Tibial nerve (tissue), 4 donors: ENCODE data around the gene MYO1D. TPM values are rescaled to one million over a fixed set of nuclear protein-coding genes. Genes with fewer than 3 reads are reported as not detected.

ENCODE experiments used
- DNase-seq, 2 donors: peaks; one replicate each; pipeline ENCODE4 v3.0.0-alpha.2; 2019; ENCODE audit warnings: low spot score in 2 of 2
- H3K27ac ChIP-seq, 4 donors: fragments of 200-600 bp; sonication (generic) in 3 of 4; one replicate each; pipeline ENCODE4 v1.5.1; 2017 to 2019; ENCODE audit warnings: mild to moderate bottlenecking in 1 of 4
- H3K27me3 ChIP-seq, 2 donors: fragments of 200-600 bp; sonication (generic) in 1 of 2; one replicate each; pipeline versions ENCODE4 v1.5.1 to v1.6.0; 2017 to 2019
- H3K36me3 ChIP-seq, 3 donors: fragments of 200-600 bp; sonication (generic); one replicate each; pipeline ENCODE4 v1.5.1; 2018 to 2019
- H3K4me1 ChIP-seq, 4 donors: fragments of 200-600 bp; sonication (generic) in 3 of 4; one replicate each; pipeline ENCODE4 v1.5.1; 2017 to 2019
- H3K4me3 ChIP-seq, 4 donors: fragments of 200-600 bp; sonication (generic) in 3 of 4; one replicate each; pipeline ENCODE4 v1.5.1; 2017 to 2019; ENCODE audit warnings: mild to moderate bottlenecking in 1 of 4, moderate library complexity in 1 of 4
- H3K9me3 ChIP-seq, 4 donors: fragments of 200-600 bp; sonication (generic) in 3 of 4; one replicate each; pipeline ENCODE4 v1.5.1; 2017 to 2019
- EP300 ChIP-seq, 2 donors: sonication (generic); formaldehyde crosslinking; IDR thresholded peaks; one replicate each; pipeline ENCODE4 v1.6.1; 2017; ENCODE audit warnings: antibody characterized with exemption in 2 of 2, mild to moderate bottlenecking in 1 of 2
- POLR2A ChIP-seq, 2 donors: fragments of 450-650 bp; IDR thresholded peaks; one replicate each; pipeline ENCODE4 v1.6.1; 2017; ENCODE audit warnings: antibody characterized with exemption in 2 of 2, mild to moderate bottlenecking in 2 of 2, moderate library complexity in 2 of 2
- WGBS, 2 donors: methylation state at CpG; one replicate each; pipeline ENCODE4 v1.1.5; 2018; 5-methylcytosine and 5-hydroxymethylcytosine counted together
- total RNA-seq, 4 donors: library from RNA; depleted of rRNA; stranded (reverse); fragments of >200 nt; gene quantifications; one replicate each; pipeline ENCODE4 v1.1.0, GENCODE V29; 2016
- TF ChIP-seq, protein P1 (sequence below), 5 experiments: fragments of 200-600 bp in 3 of 5; fragments of 450-650 bp in 2 of 5; sonication (generic) in 3 of 5; IDR thresholded peaks; one replicate each; pipeline ENCODE4 v1.5.1; 2016 to 2019; ENCODE audit warnings: antibody characterized with exemption in 5 of 5, mild to moderate bottlenecking in 3 of 5, moderate library complexity in 2 of 5

Gene MYO1D
- total RNA-seq, 4 donors from 2014 or later, result 28.5 to 49.6 (median 42.4) TPM

- TF ChIP-seq EP300 (IDR thresholded peaks at IDR 0.05), result no peak
- no peak for TF ChIP-seq POLR2A (IDR thresholded peaks at IDR 0.05)
- TF ChIP-seq, protein P1, sequence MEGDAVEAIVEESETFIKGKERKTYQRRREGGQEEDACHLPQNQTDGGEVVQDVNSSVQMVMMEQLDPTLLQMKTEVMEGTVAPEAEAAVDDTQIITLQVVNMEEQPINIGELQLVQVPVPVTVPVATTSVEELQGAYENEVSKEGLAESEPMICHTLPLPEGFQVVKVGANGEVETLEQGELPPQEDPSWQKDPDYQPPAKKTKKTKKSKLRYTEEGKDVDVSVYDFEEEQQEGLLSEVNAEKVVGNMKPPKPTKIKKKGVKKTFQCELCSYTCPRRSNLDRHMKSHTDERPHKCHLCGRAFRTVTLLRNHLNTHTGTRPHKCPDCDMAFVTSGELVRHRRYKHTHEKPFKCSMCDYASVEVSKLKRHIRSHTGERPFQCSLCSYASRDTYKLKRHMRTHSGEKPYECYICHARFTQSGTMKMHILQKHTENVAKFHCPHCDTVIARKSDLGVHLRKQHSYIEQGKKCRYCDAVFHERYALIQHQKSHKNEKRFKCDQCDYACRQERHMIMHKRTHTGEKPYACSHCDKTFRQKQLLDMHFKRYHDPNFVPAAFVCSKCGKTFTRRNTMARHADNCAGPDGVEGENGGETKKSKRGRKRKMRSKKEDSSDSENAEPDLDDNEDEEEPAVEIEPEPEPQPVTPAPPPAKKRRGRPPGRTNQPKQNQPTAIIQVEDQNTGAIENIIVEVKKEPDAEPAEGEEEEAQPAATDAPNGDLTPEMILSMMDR (IDR thresholded peaks at IDR 0.05), result no peak
- Histone ChIP-seq H3K27me3 (no peaks in the 10 kb centered on the region), H3K4me3 (no peak overlapping the region), H3K36me3 (no peaks in the 10 kb centered on the region), H3K9me3 (no peaks in the 10 kb centered on the region), H3K4me1 (peaks cover 0 to 18% (median 0%) of the 10 kb centered on the region in 4 donors), H3K27ac (no peak overlapping the region)
- WGBS, 2 donors, result 90 to 93% methylated on average over 7 of the region's 7 CpGs
- no peak for DNase-seq
Measured at GRCh38 chr17:32913593-32913992, 36.7 kb upstream of the MYO1D start.

DNA sequence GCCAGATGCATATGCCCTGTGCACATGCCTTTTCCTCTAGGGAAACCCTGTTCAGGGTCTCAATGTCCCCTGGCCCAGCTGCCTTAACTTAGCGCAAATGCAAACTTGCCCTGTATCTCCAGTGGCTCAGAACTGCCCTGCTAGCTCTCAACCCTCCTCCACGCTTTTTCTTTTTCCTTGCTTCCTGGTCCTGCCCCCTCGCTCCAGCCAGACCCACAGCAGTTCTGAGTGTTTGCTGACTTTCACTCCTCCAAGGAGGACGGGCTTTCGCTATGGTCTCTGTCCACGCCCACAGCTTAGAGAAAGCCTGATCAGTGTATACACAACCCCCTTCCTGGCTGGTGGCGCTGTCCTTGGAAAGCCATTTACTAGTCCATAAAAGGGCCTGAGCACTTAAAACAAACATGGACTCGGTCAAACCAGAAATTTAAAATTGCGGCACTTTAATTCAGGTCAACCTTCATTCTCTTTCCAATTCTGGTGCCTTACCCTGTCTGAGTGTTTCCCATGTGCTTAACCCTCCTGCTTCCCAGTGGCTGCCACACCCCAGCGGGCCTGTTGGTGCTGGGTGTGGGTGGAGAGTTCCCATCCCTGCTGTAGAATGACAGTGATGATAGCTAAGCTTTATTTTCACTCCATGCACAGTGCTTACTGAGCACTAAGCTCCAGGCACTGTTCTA lies 35.4 kb upstream of the MYO1D start:
- H3K9me3 ChIP-seq, result no peaks in the 10 kb centered on the region
- H3K27ac ChIP-seq, result peak overlapping the region in 3 of 4 donors; percentile 43 to 50 (median 49)
- no peak for TF ChIP-seq POLR2A (IDR thresholded peaks at IDR 0.05)
- TF ChIP-seq, protein P1 (IDR thresholded peaks at IDR 0.05), result no peak
- no peak for TF ChIP-seq EP300 (IDR thresholded peaks at IDR 0.05)
- no peaks in the 10 kb centered on the region for H3K36me3 ChIP-seq
- peaks cover 0 to 18% (median 0%) of the 10 kb centered on the region in 4 donors for H3K4me1 ChIP-seq
- peak in 1 of 2 donors; percentile 44 for DNase-seq
- WGBS, 2 donors, result 25% methylated on average over 10 of the region's 10 CpGs
- H3K4me3 ChIP-seq, result peak overlapping the region in 1 of 4 donors; percentile 13
- no peaks in the 10 kb centered on the region for H3K27me3 ChIP-seq

DNA sequence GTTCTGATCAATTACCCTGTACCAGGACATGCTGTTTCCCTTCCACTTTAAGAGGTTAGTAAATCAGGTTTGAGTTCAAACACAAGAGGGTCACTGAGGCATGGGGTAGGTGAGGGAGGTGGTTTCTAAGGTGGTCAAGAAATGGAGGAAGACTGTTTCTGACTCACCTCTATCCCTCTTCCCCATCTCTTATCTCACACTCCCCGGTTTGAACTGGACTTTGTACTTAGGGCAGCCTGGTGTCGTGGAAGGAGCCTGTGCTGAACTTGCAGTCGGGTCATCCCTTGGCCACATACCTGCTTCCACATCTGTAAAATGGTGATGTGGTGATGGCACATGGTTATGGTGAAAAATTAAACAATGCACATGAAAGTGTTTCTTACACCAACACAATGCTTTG lies 33.8 kb upstream of the MYO1D start:
- no peak for DNase-seq
- Histone ChIP-seq H3K27ac (peak overlapping the region in 1 of 4 donors; percentile 57), H3K9me3 (no peaks in the 10 kb centered on the region), H3K36me3 (no peaks in the 10 kb centered on the region), H3K4me1 (peaks cover 0 to 18% (median 0%) of the 10 kb centered on the region in 4 donors), H3K4me3 (no peak overlapping the region), H3K27me3 (no peaks in the 10 kb centered on the region)
- WGBS, 2 donors, result 95 to 99% methylated on average over 3 of the region's 3 CpGs
- no peak for TF ChIP-seq EP300 (IDR thresholded peaks at IDR 0.05)
- TF ChIP-seq, protein P1 (IDR thresholded peaks at IDR 0.05), result no peak
- TF ChIP-seq POLR2A (IDR thresholded peaks at IDR 0.05), result no peak

- no peak overlapping the region for H3K4me3 ChIP-seq
- peaks cover 0 to 18% (median 0%) of the 10 kb centered on the region in 4 donors for H3K4me1 ChIP-seq
- peak overlapping the region in 1 of 4 donors; percentile 57 for H3K27ac ChIP-seq
- DNase-seq, result peak; percentile 61 to 92
- H3K27me3 ChIP-seq, result no peaks in the 10 kb centered on the region
- 29 to 34% methylated on average over 4 of the region's 4 CpGs for WGBS, 2 donors
- no peak for TF ChIP-seq EP300 (IDR thresholded peaks at IDR 0.05)
- TF ChIP-seq, protein P1 (IDR thresholded peaks at IDR 0.05), result peak; percentile 64 to 71 (median 67)
- H3K36me3 ChIP-seq, result no peaks in the 10 kb centered on the region
- H3K9me3 ChIP-seq, result no peaks in the 10 kb centered on the region
Measured at GRCh38 chr17:32909787-32910369, 33.0 kb upstream of the MYO1D start.

GRCh38 chr17:32907583-32907982 lies 30.7 kb upstream of the MYO1D start:
- H3K4me3 ChIP-seq, result no peak overlapping the region
- no peaks in the 10 kb centered on the region for H3K9me3 ChIP-seq
- TF ChIP-seq EP300 (IDR thresholded peaks at IDR 0.05) (no peak), POLR2A (IDR thresholded peaks at IDR 0.05) (no peak)
- TF ChIP-seq, protein P1 (IDR thresholded peaks at IDR 0.05), result no peak
- 78 to 81% methylated on average over 6 of the region's 6 CpGs for WGBS, 2 donors
- no peak overlapping the region for H3K27ac ChIP-seq
- H3K4me1 ChIP-seq, result peaks cover 0 to 17% (median 0%) of the 10 kb centered on the region in 4 donors
- peaks cover 0 to 5% of the 10 kb centered on the region in 2 donors for H3K27me3 ChIP-seq
- no peak for DNase-seq
- no peaks in the 10 kb centered on the region for H3K36me3 ChIP-seq
